ENCODE measurements around the gene BATF2.

The BATF2 gene

DNA sequence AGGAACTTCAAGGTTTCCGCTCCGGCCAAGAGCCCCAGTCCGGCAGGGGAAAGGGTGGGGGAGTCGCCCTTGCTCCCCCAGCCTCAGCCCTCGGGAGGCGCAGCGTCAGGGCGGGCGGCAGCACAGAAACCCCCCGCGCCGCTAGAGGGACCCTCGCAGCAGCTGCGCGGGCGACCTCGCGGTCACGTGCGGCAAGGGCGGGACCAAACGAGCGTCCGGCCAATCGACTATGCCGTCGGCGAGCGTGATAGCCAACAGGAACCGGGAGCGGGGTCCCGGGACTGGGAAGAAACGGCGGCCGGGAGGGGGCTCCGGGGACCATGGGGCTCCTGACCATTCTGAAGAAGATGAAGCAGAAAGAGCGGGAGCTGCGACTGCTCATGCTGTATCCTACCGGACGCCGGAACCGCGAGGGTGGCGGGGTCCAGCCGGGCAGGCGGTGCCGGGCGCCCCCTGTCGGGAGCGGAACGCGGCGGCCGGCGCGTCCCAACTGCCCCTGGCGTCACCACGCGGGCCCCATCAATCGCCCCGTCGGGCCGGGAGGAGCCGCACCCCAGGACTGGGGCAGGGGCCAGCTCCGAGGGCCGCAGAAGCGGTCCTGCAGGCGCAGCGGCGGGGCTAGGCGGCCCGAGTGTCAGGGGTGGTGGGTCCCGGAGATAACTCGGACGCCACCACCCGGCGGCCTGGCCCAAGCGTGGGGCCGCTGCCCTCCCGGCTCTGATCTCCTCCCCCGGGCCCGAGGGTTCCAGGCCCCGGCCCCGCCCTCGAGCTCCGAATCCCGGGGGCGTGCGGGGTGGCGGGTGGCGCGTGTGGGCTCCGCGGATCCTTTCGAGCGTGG lies 17.3 kb upstream of the BATF2 start, which contains the start of gene ARL2:
Gene ARL2, plus strand, starts transcription at position 273 of the 838 bp plus-strand sequence. Its CDS starts 48 bp downstream, at position 321.
- Histone ChIP-seq H3K4me1 (ENCODE audit: control insufficient read depth, insufficient read depth, low read depth, low read length) (peaks cover 12% of the 10 kb centered on the region), H3K9me3 (ENCODE audit: control insufficient read depth, low read length) (no peaks in the 10 kb centered on the region), H3K79me1 (replicated peaks; ENCODE audit: low read length, poor library complexity, severe bottlenecking) (peaks cover 15% of the 10 kb centered on the region), H2AFZ (ENCODE audit: low read depth, low read length) (peak within 1 kb of the TSS; percentile 97), H3K18ac (ENCODE audit: low read depth in 1 of 2, low read length in 2 of 2) (peak within 1 kb of the TSS; percentile 94 to 98), H3K14ac (ENCODE audit: low read length in 2 of 2) (peak within 1 kb of the TSS in 1 of 2 experiments; percentile 95), H3K4me2 (ENCODE audit: low read length, poor library complexity, severe bottlenecking) (peak within 1 kb of the TSS; percentile 95), H2BK5ac (ENCODE audit: low read depth, low read length, poor library complexity, severe bottlenecking) (peak within 1 kb of the TSS; percentile 91), H3K27ac (ENCODE audit: low read length, poor library complexity, severe bottlenecking) (peak within 1 kb of the TSS; percentile 99), H2AK5ac (ENCODE audit: low read length, severe bottlenecking) (no peak within 1 kb of the TSS), H3K36me3 (ENCODE audit: control insufficient read depth in 1 of 2, insufficient read depth in 2 of 2, low read depth in 1 of 2, low read length in 2 of 2) (peaks cover 13 to 16% of the 10 kb centered on the region in 2 experiments), H4K8ac (ENCODE audit: low read length) (peak within 1 kb of the TSS; percentile 98), H3K4ac (ENCODE audit: low read depth in 1 of 2, low read length in 2 of 2) (peak within 1 kb of the TSS; percentile 94 to 96), H3K23ac (ENCODE audit: low read length in 2 of 2) (peak within 1 kb of the TSS in 1 of 2 experiments; percentile 81), H2BK15ac (ENCODE audit: low read depth, poor library complexity, severe bottlenecking) (peak within 1 kb of the TSS; percentile 80), H2BK120ac (ENCODE audit: low read depth, low read length) (peak within 1 kb of the TSS; percentile 78), H4K91ac (ENCODE audit: low read length) (peak within 1 kb of the TSS; percentile 92), H3K27me3 (ENCODE audit: control insufficient read depth in 1 of 2, insufficient read depth in 1 of 2, low read length in 2 of 2) (no peaks in the 10 kb centered on the region), H3K9ac (ENCODE audit: low read length) (peak within 1 kb of the TSS; percentile 96), H2BK12ac (ENCODE audit: low read length in 2 of 2) (peak within 1 kb of the TSS; percentile 28 to 75), H3K4me3 (ENCODE audit: insufficient read depth in 1 of 2, low read depth in 1 of 2, low read length in 2 of 2) (peak within 1 kb of the TSS; percentile 80 to 85)
- DNase-seq: peak; percentile 93
- WGBS: under 1% methylated on average over 96 of the region's 96 CpGs

DNA sequence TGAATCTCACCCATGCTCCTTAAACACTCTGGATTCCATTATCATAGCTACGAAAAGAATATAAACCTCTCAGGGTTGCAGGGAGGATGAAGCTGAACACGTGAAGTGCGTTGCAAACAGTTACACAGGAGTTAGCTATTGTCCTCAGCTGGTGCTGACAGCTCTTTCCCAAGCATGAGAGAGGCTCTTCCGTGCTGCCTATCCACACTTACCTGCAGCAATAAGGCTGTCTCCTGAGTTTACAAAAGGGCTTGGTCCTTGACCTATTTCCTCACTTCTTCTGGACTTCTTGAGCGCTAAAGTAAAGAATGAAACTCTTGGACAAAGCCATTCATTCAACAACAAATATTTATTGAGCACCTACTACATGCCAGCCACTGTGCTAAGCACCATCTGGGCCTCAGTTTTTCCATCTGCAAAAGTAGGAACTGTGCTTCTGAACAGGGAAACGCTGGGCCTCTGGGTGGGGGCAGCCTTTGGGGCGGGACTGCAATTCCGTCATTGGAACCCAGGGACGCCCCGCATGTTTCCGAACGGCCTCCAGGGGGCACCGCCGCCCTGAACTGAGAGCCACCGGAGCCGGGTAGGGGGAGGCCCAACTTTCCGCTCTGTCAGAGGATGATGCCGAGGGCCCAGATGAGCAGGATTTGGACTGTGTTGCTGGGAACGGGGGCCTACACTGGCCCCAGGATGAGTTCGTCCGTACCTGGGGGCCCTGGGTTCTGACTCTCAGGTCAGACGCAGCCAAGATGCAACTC lies 16.5 kb upstream of the BATF2 start:
- Histone ChIP-seq H3K27me3 (ENCODE audit: control insufficient read depth in 1 of 2, insufficient read depth in 1 of 2, low read length in 2 of 2) (no peaks in the 10 kb centered on the region), H4K91ac (ENCODE audit: low read length) (peak overlapping the region; percentile 92), H3K4me3 (ENCODE audit: insufficient read depth in 1 of 2, low read depth in 1 of 2, low read length in 2 of 2) (peak overlapping the region; percentile 80 to 85), H3K9ac (ENCODE audit: low read length) (peak overlapping the region; percentile 96), H3K79me1 (replicated peaks; ENCODE audit: low read length, poor library complexity, severe bottlenecking) (peaks cover 15% of the 10 kb centered on the region), H3K4me1 (ENCODE audit: control insufficient read depth, insufficient read depth, low read depth, low read length) (peaks cover 12% of the 10 kb centered on the region), H2AFZ (ENCODE audit: low read depth, low read length) (peak overlapping the region; percentile 97), H2BK120ac (ENCODE audit: low read depth, low read length) (peak overlapping the region; percentile 78), H3K18ac (ENCODE audit: low read depth in 1 of 2, low read length in 2 of 2) (peak overlapping the region; percentile 94 to 98), H3K27ac (ENCODE audit: low read length, poor library complexity, severe bottlenecking) (peak overlapping the region; percentile 99), H2BK12ac (ENCODE audit: low read length in 2 of 2) (peak overlapping the region; percentile 28 to 75), H2BK5ac (ENCODE audit: low read depth, low read length, poor library complexity, severe bottlenecking) (peak overlapping the region; percentile 91), H3K9me3 (ENCODE audit: control insufficient read depth, low read length) (no peaks in the 10 kb centered on the region), H2AK5ac (ENCODE audit: low read length, severe bottlenecking) (no peak overlapping the region), H3K23ac (ENCODE audit: low read length in 2 of 2) (peak overlapping the region in 1 of 2 experiments; percentile 81), H2BK15ac (ENCODE audit: low read depth, poor library complexity, severe bottlenecking) (peak overlapping the region; percentile 80), H4K8ac (ENCODE audit: low read length) (peak overlapping the region; percentile 98), H3K4me2 (ENCODE audit: low read length, poor library complexity, severe bottlenecking) (peak overlapping the region; percentile 95), H3K4ac (ENCODE audit: low read depth in 1 of 2, low read length in 2 of 2) (peak overlapping the region; percentile 94 to 96), H3K14ac (ENCODE audit: low read length in 2 of 2) (peak overlapping the region in 1 of 2 experiments; percentile 95), H3K36me3 (ENCODE audit: control insufficient read depth in 1 of 2, insufficient read depth in 2 of 2, low read depth in 1 of 2, low read length in 2 of 2) (peaks cover 6 to 8% of the 10 kb centered on the region in 2 experiments)
- peak; percentile 91 for DNase-seq
- 19% methylated on average over 22 of the region's 22 CpGs for WGBS

DNA sequence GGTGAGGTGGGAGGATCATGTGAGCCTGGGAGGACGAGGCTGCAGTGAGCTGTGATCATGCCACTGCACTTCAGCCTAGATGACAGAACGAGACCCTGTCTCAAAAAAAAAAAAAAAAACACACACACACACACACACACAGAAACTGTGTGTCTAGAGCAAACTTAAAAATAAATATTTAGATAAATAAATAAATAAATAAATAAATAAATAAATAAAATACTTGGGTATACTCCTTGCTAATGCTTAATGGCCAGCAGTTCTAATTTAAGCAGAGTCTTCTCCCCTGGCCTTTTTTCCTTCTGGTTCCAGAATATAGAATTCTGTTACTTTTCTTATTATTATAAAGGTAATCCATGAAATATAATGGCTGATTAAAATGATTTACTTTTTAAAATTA lies 12.1 kb upstream of the BATF2 start:
- no peak overlapping the region for H2BK5ac ChIP-seq (ENCODE audit: low read depth, low read length, poor library complexity, severe bottlenecking)
- H2AFZ ChIP-seq (ENCODE audit: low read depth, low read length): no peak overlapping the region
- H3K4ac ChIP-seq (ENCODE audit: low read depth in 1 of 2, low read length in 2 of 2): no peak overlapping the region
- no peak overlapping the region for H2BK120ac ChIP-seq (ENCODE audit: low read depth, low read length)
- H2BK12ac ChIP-seq (ENCODE audit: low read length in 2 of 2): no peak overlapping the region
- no peaks in the 10 kb centered on the region for H3K36me3 ChIP-seq (ENCODE audit: control insufficient read depth in 1 of 2, insufficient read depth in 2 of 2, low read depth in 1 of 2, low read length in 2 of 2)
- no peak overlapping the region for H4K91ac ChIP-seq (ENCODE audit: low read length)
- no peak overlapping the region for H3K27ac ChIP-seq (ENCODE audit: low read length, poor library complexity, severe bottlenecking)
- H3K18ac ChIP-seq (ENCODE audit: low read depth in 1 of 2, low read length in 2 of 2): no peak overlapping the region
- H3K14ac ChIP-seq (ENCODE audit: low read length in 2 of 2): no peak overlapping the region
- no peak for DNase-seq
- H3K79me1 ChIP-seq (replicated peaks; ENCODE audit: low read length, poor library complexity, severe bottlenecking): no peaks in the 10 kb centered on the region
- H3K4me3 ChIP-seq (ENCODE audit: insufficient read depth in 1 of 2, low read depth in 1 of 2, low read length in 2 of 2): no peak overlapping the region
- no peaks in the 10 kb centered on the region for H3K9me3 ChIP-seq (ENCODE audit: control insufficient read depth, low read length)
- H3K4me2 ChIP-seq (ENCODE audit: low read length, poor library complexity, severe bottlenecking): no peak overlapping the region
- no peak overlapping the region for H3K23ac ChIP-seq (ENCODE audit: low read length in 2 of 2)
- H2BK15ac ChIP-seq (ENCODE audit: low read depth, poor library complexity, severe bottlenecking): no peak overlapping the region
- peaks cover 4% of the 10 kb centered on the region for H3K4me1 ChIP-seq (ENCODE audit: control insufficient read depth, insufficient read depth, low read depth, low read length)
- H3K9ac ChIP-seq (ENCODE audit: low read length): no peak overlapping the region
- no peaks in the 10 kb centered on the region for H3K27me3 ChIP-seq (ENCODE audit: control insufficient read depth in 1 of 2, insufficient read depth in 1 of 2, low read length in 2 of 2)
- 100% methylated on average over 1 of the region's 2 CpGs for whole genome bisulfite sequencing
- no peak overlapping the region for H4K8ac ChIP-seq (ENCODE audit: low read length)
- H2AK5ac ChIP-seq (ENCODE audit: low read length, severe bottlenecking): no peak overlapping the region

DNA sequence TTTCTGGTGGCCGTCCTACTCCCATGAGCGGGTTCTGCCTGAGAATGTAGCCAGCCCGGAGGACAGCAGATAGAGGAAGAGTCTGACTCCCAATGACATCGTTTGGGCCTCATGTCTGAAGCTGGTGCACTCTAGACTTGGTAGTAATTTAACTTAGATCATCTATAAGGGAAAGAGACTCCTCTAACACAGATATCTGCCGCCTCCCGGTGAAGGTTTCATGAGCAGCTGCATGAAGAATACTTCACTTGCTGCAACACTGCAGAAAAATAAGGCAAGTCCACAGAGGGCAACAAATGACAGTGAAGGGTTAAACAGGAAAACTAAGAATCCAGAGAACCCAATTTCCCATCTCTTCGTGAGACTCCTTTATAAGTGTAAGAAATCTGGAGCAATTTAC lies 11.2 kb upstream of the BATF2 start:
- H2BK120ac ChIP-seq (ENCODE audit: low read depth, low read length): no peak overlapping the region
- H2BK12ac ChIP-seq (ENCODE audit: low read length in 2 of 2): peak overlapping the region in 1 of 2 experiments; percentile 46
- peak overlapping the region; percentile 33 for H4K8ac ChIP-seq (ENCODE audit: low read length)

More for the DNA sequence above, 11.2 kb upstream of the BATF2 start:
- Histone ChIP-seq H3K9me3 (ENCODE audit: control insufficient read depth, low read length) (no peaks in the 10 kb centered on the region), H3K27me3 (ENCODE audit: control insufficient read depth in 1 of 2, insufficient read depth in 1 of 2, low read length in 2 of 2) (no peaks in the 10 kb centered on the region), H3K36me3 (ENCODE audit: control insufficient read depth in 1 of 2, insufficient read depth in 2 of 2, low read depth in 1 of 2, low read length in 2 of 2) (no peaks in the 10 kb centered on the region), H4K91ac (ENCODE audit: low read length) (peak overlapping the region; percentile 53), H2AFZ (ENCODE audit: low read depth, low read length) (no peak overlapping the region), H3K18ac (ENCODE audit: low read depth in 1 of 2, low read length in 2 of 2) (no peak overlapping the region), H2AK5ac (ENCODE audit: low read length, severe bottlenecking) (peak overlapping the region; percentile 8), H3K9ac (ENCODE audit: low read length) (peak overlapping the region; percentile 57), H3K79me1 (replicated peaks; ENCODE audit: low read length, poor library complexity, severe bottlenecking) (no peaks in the 10 kb centered on the region), H3K4ac (ENCODE audit: low read depth in 1 of 2, low read length in 2 of 2) (no peak overlapping the region), H2BK5ac (ENCODE audit: low read depth, low read length, poor library complexity, severe bottlenecking) (no peak overlapping the region), H3K27ac (ENCODE audit: low read length, poor library complexity, severe bottlenecking) (no peak overlapping the region), H3K4me3 (ENCODE audit: insufficient read depth in 1 of 2, low read depth in 1 of 2, low read length in 2 of 2) (no peak overlapping the region), H3K14ac (ENCODE audit: low read length in 2 of 2) (no peak overlapping the region), H3K4me1 (ENCODE audit: control insufficient read depth, insufficient read depth, low read depth, low read length) (peaks cover 3% of the 10 kb centered on the region), H3K4me2 (ENCODE audit: low read length, poor library complexity, severe bottlenecking) (no peak overlapping the region), H2BK15ac (ENCODE audit: low read depth, poor library complexity, severe bottlenecking) (no peak overlapping the region), H3K23ac (ENCODE audit: low read length in 2 of 2) (no peak overlapping the region)
- DNase-seq: no peak
- WGBS: 76% methylated on average over 6 of the region's 7 CpGs

All from mesenchymal stem cell (in vitro differentiated cells and primary cell).